ENCODE results near the gene CPA4. TPM values are rescaled to one million over a fixed set of nuclear protein-coding genes. Genes with fewer than 3 reads are reported as not detected.
"Not testable (repeated sequence)": the region's sequence is repeated elsewhere in the genome, so short reads cannot be mapped to it uniquely, and the experiment has no call there.

Gene CPA4, protein sequence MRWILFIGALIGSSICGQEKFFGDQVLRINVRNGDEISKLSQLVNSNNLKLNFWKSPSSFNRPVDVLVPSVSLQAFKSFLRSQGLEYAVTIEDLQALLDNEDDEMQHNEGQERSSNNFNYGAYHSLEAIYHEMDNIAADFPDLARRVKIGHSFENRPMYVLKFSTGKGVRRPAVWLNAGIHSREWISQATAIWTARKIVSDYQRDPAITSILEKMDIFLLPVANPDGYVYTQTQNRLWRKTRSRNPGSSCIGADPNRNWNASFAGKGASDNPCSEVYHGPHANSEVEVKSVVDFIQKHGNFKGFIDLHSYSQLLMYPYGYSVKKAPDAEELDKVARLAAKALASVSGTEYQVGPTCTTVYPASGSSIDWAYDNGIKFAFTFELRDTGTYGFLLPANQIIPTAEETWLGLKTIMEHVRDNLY
- not detected for total RNA-seq

DNA sequence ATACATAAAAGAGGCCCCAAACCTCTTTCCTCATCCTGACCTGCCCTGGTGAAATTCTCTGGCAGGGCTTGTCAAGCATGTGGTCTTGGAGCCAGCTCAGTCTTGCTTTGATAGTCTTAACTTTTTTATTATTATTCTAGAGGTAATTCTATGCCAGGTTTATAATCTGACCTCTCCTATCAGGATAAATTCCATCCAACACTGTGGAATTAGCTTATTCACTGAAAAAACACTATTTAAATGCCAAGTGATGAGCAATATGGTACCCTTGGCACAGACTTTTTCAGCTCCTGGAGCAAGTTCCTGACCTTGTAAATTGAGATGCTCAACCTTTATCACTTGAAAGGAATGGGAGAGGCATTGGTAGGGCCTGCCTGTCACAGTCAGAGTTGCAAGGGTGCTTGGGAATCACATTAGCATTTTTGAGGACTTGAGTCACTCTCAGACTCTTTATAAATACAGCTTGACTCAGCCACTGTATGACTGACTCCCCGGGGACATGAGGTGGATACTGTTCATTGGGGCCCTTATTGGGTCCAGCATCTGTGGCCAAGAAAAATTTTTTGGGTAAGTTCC is at the start of gene CPA4:
Gene CPA4, plus strand, starts transcription at position 480 of the 576 bp plus-strand sequence. Its CDS starts 20 bp downstream, at position 500.
- ChIA-PET POLR2A (interaction anchor here (0.7 kb wide), 1 partner anchor 106 kb away, joined by 3 read pairs; no protein-coding TSS in a partner anchor), CTCF (no interaction called here)

DNA sequence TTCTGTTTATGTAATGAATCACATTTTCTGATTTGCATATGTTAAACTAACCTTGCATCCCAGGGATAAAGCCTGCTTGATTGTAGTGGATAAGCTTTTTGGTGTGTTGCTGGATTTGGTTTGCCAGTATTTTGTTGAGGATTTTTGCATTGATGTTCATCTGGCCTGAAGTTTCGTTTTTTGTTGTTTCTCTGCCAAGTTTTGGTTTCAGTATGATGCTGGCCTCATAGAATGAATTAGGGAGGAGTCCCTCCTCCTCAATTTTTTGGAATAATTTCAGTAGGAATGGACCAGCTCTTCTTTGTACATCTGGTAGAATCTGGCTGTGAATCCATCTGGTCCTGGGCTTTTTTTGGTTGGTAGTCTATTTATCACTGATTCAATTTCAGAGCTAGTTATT is 49.5 kb upstream of the CPA4 start:
- CTCF ChIA-PET, POLR2A ChIA-PET: not testable (repeated sequence)

DNA sequence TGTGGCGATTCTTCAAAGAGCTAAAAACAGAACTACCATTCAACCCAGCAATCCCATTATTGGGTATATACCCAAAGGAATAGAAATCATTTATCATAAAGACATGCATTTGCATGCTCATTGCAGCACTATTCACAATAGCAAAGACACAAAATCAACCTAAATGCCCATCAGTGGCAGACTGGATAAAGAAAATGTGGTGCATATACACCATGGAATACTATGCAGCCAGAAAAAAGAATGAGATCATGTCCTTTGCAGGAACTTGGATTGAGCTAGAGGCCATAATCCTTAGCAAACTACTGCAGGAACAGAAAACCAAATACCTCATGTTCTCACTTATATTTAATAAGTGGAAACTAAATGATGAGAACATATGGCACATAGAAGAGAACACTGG is 46.5 kb upstream of the CPA4 start:
- CTCF ChIA-PET, result interaction anchor here (0.6 kb wide), 1 partner anchor 190 kb away, joined by 3 read pairs; no protein-coding TSS in a partner anchor
- POLR2A ChIA-PET, result not testable (repeated sequence)

DNA sequence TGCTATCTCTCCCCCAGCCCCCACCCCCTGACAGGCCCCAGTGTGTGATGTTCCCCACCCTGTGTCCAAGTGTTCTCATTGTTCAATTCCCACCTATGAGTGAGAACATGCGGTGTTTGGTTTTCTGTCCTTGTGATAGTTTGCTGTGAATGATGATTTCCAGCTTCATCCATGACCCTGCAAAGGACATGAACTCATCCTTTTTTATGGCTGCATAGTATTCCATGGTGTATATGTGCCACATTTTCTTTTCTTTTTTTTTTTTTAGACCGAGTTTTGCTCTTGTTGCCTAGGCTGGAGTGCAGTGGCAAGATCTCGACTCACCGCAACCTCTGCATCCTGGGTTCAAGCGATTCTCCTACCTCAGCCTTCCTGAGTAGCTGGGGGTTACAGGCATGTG is 44.1 kb upstream of the CPA4 start:
- POLR2A ChIA-PET, CTCF ChIA-PET: not testable (repeated sequence)

GRCh38 chr7:130249626-130250025 is 43.3 kb upstream of the CPA4 start:
- POLR2A ChIA-PET, CTCF ChIA-PET: not testable (repeated sequence)

GRCh38 chr7:130254555-130254954 is 38.4 kb upstream of the CPA4 start:
- POLR2A ChIA-PET, result no interaction called here
- CTCF ChIA-PET, result no interaction called here

GRCh38 chr7:130256704-130257103 is 36.3 kb upstream of the CPA4 start:
- ChIA-PET POLR2A (no interaction called here), CTCF (no interaction called here)

DNA sequence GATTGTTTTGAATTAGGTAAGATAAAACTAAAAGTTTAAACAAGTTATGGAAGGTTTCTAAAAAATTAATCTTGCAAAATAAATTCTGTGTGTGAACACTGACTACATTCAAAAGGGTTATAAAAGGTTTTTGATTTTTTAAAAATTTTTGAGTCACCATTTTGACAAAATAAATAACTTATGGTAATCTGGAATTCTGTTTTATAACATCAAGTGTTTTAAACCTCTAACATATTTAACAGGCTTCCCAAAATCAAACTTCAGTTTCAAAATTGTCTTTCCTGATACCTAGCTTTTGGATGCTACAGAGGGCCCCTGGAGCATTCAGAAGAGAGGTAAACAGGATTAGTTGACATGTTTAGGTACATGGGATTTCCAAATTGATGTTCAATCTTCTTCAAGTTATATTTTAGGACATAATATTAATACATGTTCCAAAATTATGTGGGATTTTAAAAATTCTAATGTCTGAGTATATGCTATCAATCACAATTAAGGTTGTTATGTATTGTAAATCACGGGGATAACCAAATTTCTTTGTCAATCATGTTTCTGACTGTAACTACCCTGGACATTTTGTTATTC is 34.4 kb upstream of the CPA4 start:
- ChIA-PET POLR2A (no interaction called here), CTCF (no interaction called here)

GRCh38 chr7:130262448-130262847 is 30.5 kb upstream of the CPA4 start:
- POLR2A ChIA-PET, result no interaction called here
- CTCF ChIA-PET, result interaction anchor here (0.6 kb wide), 1 partner anchor 1487 kb away, joined by 4 read pairs; no protein-coding TSS in a partner anchor

- CTCF ChIA-PET, result no interaction called here
- POLR2A ChIA-PET, result no interaction called here
These were observed 29.8 kb upstream of the CPA4 start for GRCh38 chr7:130263130-130263529.

- CTCF ChIA-PET, result no interaction called here
- POLR2A ChIA-PET, result no interaction called here
These were observed 26.6 kb upstream of the CPA4 start, which contains the start of gene CPA2 for GRCh38 chr7:130266258-130266960. Gene CPA2 (plus strand): TSS chr7:130266863. CDS start chr7:130266882, 19 bp downstream.

DNA sequence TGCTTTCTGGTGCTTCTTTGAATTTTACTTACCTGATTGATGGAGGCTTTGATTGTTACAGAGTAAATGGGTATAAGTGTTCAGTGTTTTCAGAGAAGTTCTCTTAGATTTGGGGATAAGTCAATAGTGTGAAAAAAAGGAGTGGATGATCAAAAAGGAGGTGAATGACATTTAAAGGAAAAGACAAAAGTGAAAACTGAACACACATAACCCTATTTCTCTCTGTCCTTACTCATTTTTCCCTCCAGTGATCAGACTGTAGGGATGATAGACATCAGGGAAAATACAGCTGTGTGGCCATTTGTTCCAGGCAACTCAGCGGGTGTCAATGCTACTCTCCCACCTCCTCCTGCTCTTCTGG is 26.0 kb upstream of the CPA4 start:
- CTCF ChIA-PET, result no interaction called here
- POLR2A ChIA-PET, result no interaction called here

GRCh38 chr7:130268463-130269317 is 24.3 kb upstream of the CPA4 start:
- CTCF ChIA-PET, result no interaction called here
- POLR2A ChIA-PET, result no interaction called here

GRCh38 chr7:130269318-130269694 is 23.7 kb upstream of the CPA4 start:
- CTCF ChIA-PET, result no interaction called here

DNA sequence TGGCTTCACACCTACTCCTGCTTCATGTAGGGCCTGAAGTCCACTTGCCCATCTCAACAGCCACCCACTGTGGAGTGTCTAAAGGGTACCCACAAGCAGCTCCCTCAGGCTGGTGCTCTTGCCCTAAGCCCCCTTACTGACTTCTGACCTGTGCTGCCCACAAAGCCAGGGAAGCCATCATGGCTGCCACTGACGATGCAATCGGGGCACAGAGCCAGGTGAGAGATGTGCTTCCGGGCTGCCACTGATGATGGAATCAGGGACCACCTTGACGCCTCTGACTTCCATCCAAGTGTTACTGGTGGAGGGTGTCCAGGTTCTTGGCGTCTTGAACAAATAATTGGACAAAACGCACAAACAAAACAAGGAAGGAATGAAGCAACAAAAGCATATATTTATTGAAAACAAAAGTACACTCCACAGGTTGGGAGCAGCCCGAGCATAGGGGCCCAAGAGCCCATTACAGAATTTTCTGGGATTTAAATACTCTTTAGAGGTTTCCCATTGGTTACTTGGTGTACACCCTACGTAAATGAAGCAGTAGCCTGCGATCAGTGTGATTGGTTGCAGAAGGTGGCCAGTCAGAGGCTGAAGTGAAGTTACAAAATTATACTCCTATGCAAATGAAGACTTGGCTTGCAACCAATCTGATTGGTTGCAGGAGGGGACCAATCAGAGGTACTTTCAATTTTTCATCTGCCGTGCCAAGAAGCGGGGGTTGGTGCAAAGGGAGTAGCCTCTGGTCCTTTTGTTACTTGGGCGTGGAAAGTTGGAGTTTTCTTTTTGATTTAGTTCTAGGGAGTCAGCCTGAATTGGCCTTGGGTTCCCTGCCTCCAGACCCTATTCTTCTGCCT is 21.8 kb upstream of the CPA4 start:
- POLR2A ChIA-PET, result no interaction called here
- CTCF ChIA-PET, result no interaction called here

More at GRCh38 chr7:130269318-130269694, 23.7 kb upstream of the CPA4 start:
- POLR2A ChIA-PET, result no interaction called here

GRCh38 chr7:130272381-130273080 is 20.4 kb upstream of the CPA4 start:
- ChIA-PET POLR2A (no interaction called here), CTCF (interaction anchor here (0.6 to 1.0 kb wide), 2 partner anchors 317 to 485 kb away, joined by 3 to 4 read pairs; no protein-coding TSS in a partner anchor)

DNA sequence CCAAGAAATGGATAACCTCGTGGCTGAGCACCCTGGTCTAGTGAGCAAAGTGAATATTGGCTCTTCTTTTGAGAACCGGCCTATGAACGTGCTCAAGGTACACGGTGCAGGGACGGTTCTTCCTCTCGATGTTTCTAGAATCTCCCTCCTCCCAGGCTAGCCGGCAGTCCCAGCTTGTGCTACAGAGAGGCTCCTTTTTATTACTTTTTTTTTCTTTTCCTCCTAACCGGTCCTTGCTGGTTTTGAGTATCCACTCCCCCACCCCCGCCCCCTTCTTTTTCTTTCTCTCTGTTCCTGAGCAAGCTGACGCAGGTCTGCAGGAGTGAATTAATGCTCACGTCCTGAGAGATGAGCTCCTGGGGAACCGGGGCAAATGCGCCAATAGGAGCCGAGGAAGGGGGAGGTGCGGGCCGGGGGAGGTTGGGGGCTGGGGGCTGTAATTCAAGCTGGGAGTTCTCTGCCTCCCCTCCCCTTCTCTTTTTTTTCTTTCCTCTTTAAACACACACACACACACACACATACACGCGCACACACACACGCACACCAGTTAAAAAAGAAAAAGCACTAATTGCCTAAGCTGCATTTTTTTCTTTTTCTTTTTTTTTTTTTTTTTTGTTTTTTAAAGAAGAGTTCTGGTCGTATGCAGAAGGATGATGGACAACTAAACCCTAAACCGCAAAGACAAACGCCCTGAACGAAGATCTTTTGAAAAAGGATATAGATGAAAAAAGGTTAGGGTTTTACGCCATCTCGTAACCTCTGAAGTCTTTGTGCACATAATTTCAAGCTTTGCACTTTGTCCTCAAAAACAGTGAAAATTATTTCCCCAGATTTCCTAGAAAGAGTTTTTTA is 19.7 kb upstream of the CPA4 start:
- CTCF ChIA-PET, result interaction anchor here (0.6 to 1.0 kb wide), 2 partner anchors 316 to 484 kb away, joined by 3 to 4 read pairs; no protein-coding TSS in a partner anchor

More for the DNA sequence above, 19.7 kb upstream of the CPA4 start:
- POLR2A ChIA-PET, result no interaction called here
